NCI-H1436 treated with DMSO at 0.1 percent for 48 hours (cell line): ENCODE data around the gene EPHB3.

Source experiments
- DNase-seq: peaks from one replicate; lab custom pipeline; 2025; lab: John Stamatoyannopoulos, UW

EPHB3 gene

DNA sequence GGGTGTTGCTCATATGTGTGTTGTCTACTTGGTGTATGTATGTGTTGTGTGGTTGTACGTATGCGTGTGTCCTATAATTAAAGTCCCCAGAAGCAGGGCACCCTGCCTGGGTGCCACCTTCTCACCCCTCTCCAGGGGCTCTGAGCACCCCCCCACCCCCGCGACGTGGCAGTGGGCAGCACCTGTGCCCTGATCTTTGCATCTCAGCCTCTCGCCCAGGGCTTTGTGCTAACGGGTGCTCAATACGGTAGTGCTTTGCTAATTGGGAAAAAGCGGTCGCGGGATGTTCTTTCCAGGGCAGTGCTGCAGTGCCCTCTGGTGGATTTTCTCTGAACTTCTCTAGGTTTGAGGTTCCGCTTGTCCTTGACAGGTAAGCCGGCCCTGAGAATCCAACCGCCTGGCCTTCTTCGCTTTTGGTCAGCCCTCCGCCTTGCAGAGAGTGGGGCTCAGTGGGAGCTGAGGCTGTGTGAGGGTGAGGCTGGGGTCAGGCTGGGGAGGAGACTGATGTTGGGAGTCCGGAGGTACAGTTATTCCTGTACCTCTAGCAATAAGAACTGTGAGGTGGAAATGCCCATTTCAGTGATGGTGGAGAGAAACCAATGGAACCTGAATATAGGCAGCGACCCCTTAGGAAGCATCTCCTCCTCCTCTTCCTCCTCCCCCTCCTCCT is 17.6 kb upstream of the EPHB3 start:
- DNase-seq = peak; percentile 56

- DNase-seq = no peak
Measured at GRCh38 chr3:184544513-184544861, 17.1 kb upstream of the EPHB3 start.

DNA sequence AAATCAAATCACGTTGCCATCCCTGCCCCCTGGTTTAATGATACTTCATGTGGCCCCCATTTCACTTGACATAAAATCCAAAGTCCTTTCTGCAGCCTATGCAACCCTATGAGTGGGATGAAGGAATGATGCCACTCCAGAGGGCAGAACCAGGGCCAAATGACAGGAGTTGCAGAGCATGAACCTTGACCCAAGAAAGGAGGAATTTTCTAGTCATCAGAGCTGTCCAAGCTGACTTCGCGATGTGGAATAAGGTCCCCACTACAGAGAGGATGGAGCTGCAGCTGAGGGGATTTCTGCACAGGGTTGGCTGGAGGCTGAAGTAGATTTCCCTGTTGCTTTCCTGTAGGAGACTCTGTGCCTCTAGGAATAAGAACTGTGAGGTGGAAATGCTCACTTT is 15.8 kb upstream of the EPHB3 start:
- no peak for DNase-seq

- DNase-seq = no peak
Measured at GRCh38 chr3:184546252-184546651, 15.3 kb upstream of the EPHB3 start.

DNA sequence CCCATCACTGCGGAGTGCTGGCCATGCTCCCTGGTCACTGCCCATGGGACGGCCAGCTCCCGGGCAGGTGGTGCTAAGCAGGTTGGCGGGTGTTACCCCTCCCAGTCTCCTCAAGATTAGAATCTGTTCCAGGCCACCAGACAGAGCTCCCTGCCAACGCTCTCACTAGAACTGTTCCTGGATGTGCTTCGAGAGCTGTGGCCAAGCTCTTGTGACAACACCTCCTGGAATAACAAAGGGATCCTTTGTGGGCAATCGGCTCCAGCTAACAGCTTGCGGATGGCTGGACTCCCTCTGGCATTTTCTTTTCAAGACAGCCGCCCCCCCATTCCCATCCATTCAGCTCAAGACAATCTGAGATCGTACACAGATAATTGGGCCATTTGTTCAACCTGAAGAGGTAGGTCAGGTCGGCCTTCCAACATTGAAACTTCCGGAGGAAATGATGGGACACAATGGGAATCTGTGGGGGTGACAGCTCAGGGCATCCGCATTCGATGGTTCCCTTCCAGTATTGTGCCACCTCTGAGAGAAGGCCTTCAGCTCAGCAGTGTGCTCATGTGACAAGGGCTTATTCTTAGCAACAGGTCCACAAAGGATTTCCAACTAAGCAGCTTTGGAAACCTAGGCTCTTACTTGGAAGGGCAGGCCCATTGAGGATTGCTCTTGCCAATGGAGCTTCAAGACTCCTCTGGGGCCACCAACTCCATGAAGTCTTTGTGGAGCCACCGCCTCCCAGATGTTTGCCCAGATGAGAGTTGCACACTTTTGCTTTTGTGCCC is 11.6 kb upstream of the EPHB3 start:
- no peak for DNase-seq

- DNase-seq = no peak
Measured at GRCh38 chr3:184551103-184551502, 10.5 kb upstream of the EPHB3 start.

DNA sequence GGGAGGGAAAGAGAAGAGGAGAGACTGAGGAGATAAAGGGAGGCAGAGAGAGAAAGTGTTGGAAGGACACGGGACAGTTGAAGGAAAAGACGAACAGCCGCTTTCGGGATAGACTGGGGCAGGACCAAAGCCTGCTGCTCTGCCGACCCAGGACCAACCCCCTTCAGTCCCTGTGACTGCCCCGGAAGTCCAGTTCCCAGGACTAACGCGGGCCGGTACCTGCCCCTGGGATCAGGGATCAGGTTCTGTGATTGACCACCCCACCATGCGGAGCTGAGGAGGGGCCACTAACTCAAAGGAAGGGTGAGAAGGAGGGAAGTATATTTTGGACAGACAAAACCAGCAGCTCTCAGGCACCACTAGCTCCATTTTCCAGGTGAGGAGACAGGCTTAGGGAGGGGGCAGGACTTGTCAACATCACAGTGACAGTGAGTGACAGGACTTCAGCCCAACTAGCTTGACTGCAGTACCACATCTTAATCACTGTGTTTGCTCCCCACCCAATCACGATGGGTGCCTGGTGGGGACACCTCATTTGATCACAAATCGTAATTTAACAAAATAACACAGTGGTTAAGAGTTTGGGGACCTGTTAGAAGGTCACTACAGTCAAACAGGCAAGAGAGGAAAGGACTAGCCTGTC is 9.8 kb upstream of the EPHB3 start:
- DNase-seq = no peak

GRCh38 chr3:184552296-184552695 is 9.3 kb upstream of the EPHB3 start:
- DNase-seq = no peak

DNA sequence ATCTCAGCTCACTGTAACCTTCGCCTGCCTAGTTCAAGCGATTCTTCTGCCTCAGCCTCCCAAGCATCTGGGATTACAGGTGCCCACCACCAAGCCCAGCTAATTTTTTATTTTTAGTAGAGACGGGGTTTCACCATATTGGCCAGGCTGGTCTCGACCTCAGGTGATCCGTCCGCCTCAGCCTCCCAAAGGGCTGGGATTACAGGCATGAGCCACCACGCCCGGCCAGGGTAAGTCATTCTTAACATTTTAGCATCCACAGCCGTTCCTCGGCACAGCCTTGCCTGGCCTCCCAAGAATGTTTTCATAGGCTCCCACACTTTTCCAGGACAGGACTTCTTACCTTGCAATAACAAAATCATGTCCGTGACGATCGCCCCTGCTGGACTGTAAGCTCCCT is 8.7 kb upstream of the EPHB3 start:
- no peak for DNase-seq

GRCh38 chr3:184553385-184553784 is 8.2 kb upstream of the EPHB3 start:
- DNase-seq = no peak

GRCh38 chr3:184554461-184554860 is 7.1 kb upstream of the EPHB3 start:
- no peak for DNase-seq

DNA sequence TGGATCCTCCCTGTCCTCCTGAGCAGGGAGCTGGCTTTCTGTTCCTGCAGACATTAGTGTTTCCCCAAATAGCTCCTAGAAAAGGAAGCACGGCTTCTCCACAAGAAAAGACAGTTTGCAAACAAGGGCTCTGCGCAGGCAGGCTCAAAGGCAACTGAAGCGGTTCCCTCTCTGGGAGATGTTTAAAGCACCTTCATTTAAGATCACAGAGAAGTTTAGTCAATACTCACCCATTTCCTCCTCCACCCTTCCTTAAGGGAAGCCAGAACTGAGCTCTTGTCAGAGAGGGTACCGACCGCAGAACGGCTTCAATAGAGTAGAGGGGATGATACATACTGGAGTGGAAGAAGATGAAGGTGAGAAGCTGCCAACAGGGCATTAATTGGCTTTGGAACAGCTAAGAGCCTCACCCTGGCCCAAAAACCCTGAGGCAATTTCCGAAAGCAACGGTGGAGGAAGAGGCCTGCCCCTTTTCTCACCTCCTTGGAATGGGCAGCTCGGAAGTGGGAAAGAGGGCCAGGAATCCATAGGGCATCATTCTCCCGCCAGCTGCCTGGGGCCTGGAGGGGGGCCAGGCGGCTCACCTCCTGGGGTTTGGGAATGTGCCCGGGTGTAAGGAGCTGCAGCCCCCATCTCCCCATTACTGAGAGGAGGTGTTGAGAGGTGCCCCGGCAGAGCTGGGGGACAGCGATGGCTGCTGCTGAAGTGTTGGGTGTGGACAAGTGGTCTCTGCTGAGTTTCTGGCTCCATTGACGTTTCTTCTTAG is 4.8 kb upstream of the EPHB3 start:
- no peak for DNase-seq

DNA sequence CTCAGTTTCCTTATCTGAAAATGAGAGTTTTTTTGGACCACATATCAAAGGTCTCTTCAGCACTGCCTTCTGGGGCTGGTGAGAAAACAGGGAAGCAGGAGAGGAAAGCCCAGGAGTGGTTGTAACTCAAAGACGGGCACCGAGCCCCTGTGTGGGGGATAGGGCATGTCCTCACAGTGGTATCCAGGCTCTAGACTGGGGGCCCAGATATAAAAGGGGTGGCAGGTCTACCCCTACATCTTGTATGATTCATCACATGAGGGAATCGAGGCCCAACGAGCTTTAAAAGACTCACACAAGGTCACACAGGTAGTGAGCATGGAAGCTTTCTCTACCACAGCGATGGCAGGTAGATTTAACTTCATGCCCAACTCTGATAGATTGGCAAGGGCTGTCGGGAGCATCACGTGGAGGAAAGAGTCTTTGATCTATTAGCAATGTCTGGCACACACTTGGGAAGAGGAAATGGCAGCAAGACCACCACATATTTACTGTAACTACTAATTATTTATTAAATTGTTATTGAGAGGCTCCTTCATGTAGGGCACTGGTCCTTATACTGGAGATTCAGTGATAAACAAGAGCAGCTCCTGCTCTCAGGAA is 4.1 kb upstream of the EPHB3 start:
- DNase-seq = no peak

- DNase-seq = no peak
Measured at GRCh38 chr3:184558726-184559125, 2.9 kb upstream of the EPHB3 start.

DNA sequence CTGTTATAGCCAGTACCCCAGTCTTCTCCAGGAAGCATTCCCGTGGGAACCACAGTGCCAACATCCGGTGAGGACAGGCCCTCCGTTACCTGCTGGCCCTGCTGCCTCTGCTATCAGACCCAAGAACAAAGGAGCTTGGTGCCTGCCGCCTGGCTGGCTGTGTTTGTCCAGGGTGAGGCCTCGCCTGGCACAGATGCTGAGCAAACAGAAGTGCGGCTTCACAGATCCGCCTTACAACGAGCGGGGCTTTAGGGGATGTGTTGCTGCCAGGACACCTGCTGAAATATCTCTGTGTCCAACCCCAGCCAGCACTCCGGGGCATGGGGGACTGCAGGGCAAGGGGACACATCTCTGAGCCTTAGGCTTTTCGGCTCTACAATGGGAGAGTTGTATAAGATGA is 2.2 kb upstream of the EPHB3 start:
- DNase-seq = no peak

- no peak for DNase-seq
Measured at GRCh38 chr3:184560531-184560930, 1.1 kb upstream of the EPHB3 start.

DNA sequence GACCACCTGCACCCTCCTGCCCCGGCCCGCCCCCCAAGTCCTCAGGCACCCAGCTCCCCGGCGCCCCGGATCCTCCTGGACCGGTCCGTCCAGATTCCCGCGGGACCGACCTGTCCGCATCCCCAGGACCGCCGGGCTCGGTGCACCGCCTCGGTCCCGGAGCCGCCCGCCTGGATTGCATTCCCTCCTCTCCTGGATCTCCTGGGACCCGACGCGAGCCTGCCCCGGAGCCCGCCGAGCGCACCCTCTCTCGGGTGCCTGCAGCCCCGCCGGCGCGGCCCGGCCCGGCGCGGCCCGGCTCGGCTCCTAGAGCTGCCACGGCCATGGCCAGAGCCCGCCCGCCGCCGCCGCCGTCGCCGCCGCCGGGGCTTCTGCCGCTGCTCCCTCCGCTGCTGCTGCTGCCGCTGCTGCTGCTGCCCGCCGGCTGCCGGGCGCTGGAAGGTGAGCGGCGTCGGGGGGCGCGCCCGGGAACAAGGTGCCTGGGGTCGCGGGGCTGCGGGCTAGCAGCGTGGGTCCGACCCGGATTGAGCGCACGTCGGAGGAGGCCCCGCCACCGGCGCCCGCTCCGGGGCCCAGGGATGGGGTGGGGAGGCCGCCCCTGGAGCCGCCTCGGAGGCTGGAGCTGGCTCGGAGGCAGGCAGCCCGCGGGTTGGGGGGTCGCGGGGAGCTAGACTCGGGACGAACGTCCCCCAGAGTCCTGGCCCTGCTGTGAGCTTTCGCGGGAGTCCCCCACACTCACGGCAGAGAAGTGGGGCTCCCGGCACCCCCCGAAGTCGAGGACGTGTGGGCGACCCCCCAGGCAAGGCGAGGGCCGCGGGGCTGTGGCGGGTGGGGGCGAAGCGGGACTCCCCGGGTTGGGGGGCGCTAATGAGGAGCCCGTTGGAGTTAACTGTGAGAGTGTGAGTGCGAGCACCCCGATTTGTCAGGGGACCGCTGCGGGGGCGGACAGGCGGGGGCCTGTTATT is 610 bp downstream of the EPHB3 start:
- no peak for DNase-seq

DNA sequence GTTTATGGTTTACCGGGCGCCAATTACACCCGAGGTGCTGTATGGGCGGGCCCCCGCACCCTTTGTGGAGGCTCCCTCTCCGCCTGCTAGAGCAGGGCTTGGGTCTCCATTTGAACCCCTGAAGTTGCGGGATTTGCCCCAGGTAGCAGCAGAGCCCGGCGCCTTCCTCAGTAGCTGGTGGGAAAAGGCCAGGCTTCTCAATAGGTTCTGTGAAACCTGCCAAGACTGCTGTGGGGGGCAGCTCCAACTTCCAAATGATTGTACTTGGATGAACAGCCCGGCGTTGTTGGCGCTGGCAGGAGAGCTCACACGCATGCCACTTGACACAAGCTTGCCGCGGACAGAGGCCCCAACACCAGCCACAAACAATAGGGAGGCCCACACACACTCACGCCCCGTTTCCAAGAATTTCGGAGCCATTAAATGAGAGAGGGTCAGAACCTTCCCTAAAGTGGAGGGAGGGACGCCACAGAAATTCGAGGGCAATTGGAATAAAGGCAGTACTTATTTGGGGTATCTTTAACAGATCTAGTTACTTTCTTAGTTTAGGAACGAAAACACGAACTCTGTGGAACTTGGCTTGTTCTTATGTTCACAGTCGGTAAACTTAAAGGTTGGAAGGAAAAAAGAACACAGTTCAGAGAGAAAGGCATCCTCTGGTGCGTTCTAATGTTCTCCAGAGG is 1.4 kb downstream of the EPHB3 start:
- no peak for DNase-seq

- no peak for DNase-seq
Measured at GRCh38 chr3:184563561-184563925, 2.0 kb downstream of the EPHB3 start.

GRCh38 chr3:184563941-184564684 is 2.5 kb downstream of the EPHB3 start:
- DNase-seq = no peak
